Neuronal stem cell (in vitro differentiated cells): ENCODE measurements around the gene SESN2.
A peak's percentile ranks its signal among the peaks of the same experiment; 100 is the strongest.

Experiments
- DNase-seq: peaks from one replicate; pipeline ENCODE4 v3.0.0-alpha.2; 2013; ENCODE audit warnings: low spot score
- H2AFZ ChIP-seq: one replicate; pipeline ENCODE4 v1.6.1; 2013; ENCODE audit warnings: mild to moderate bottlenecking, low read length, inconsistent platforms
- H2AK5ac ChIP-seq: 2 replicates; pipeline ENCODE4 v1.6.1; 2013; ENCODE audit warnings: low read depth, mild to moderate bottlenecking, inconsistent platforms, low read length, moderate library complexity, mixed read lengths
- H2BK120ac ChIP-seq: 2 replicates; pipeline ENCODE4 v1.6.1; 2013; ENCODE audit warnings: low read depth, mild to moderate bottlenecking, inconsistent platforms, low read length, moderate library complexity, mixed read lengths
- H2BK12ac ChIP-seq: one replicate; pipeline ENCODE4 v1.6.1; 2013; ENCODE audit warnings: low read length, inconsistent platforms
- H2BK15ac ChIP-seq: 2 replicates; pipeline ENCODE4 v1.6.1; 2013; ENCODE audit warnings: mild to moderate bottlenecking, low read length, inconsistent platforms, mixed read lengths
- H2BK5ac ChIP-seq: one replicate; pipeline ENCODE4 v1.6.1; 2013; ENCODE audit warnings: inconsistent platforms, mild to moderate bottlenecking, low read length, moderate library complexity
- H3K14ac ChIP-seq: one replicate; pipeline ENCODE4 v1.6.1; 2013; ENCODE audit warnings: low read length, inconsistent platforms
- H3K18ac ChIP-seq: 2 replicates; pipeline ENCODE4 v1.6.1; 2013; ENCODE audit warnings: low read length, inconsistent platforms
- H3K23ac ChIP-seq: 2 replicates; pipeline ENCODE4 v1.6.1; 2013; ENCODE audit warnings: low read depth, mild to moderate bottlenecking, mixed read lengths, low read length, inconsistent platforms; ENCODE audit not compliant: poor library complexity
- H3K27ac ChIP-seq: replicated peaks from 3 replicates; pipeline ENCODE4 v1.5.1; 2013; ENCODE audit warnings: low read length, inconsistent platforms
- H3K27me3 ChIP-seq, 3 experiments: 2 replicates each; pipeline ENCODE4 v1.6.1; 2013; ENCODE audit warnings: low read length in 3 of 3, mild to moderate bottlenecking in 2 of 3, inconsistent platforms in 1 of 3, low read depth in 1 of 3, mixed read lengths in 1 of 3, moderate library complexity in 1 of 3; ENCODE audit not compliant: control insufficient read depth in 3 of 3, insufficient read depth in 3 of 3
- H3K36me3 ChIP-seq, 2 donors: replicated peaks in 1 of 2; 2 replicates each; pipeline ENCODE4 v1.6.1; 2013; ENCODE audit warnings: low read length in 2 of 2; ENCODE audit not compliant: control insufficient read depth in 2 of 2, insufficient read depth in 2 of 2
- H3K4ac ChIP-seq: 2 replicates; pipeline ENCODE4 v1.6.1; 2013; ENCODE audit warnings: inconsistent platforms, mild to moderate bottlenecking, low read length, moderate library complexity
- H3K4me1 ChIP-seq, 2 donors: 1 replicate in 1 of 2; 2 replicates in 1 of 2; pipeline ENCODE4 v1.6.1; 2013; ENCODE audit warnings: low read length in 2 of 2, low read depth in 1 of 2; ENCODE audit not compliant: control insufficient read depth in 2 of 2, insufficient read depth in 1 of 2
- H3K4me2 ChIP-seq: one replicate; pipeline ENCODE4 v1.6.1; 2013; ENCODE audit warnings: mild to moderate bottlenecking, low read length, inconsistent platforms; ENCODE audit not compliant: insufficient read depth, poor library complexity, severe bottlenecking
- H3K4me3 ChIP-seq, 2 donors: 2 replicates each; pipeline ENCODE4 v1.5.1; 2013; ENCODE audit warnings: low read length in 2 of 2, mild to moderate bottlenecking in 2 of 2, inconsistent platforms in 1 of 2, moderate library complexity in 1 of 2
- H3K79me1 ChIP-seq: one replicate; pipeline ENCODE4 v1.6.1; 2013; ENCODE audit warnings: low read depth, mild to moderate bottlenecking, inconsistent platforms, low read length, moderate library complexity
- H3K9ac ChIP-seq: one replicate; pipeline ENCODE4 v1.6.1; 2013; ENCODE audit warnings: mild to moderate bottlenecking, low read depth, low read length, inconsistent platforms; ENCODE audit not compliant: poor library complexity
- H3K9me3 ChIP-seq, 2 donors: replicated peaks in 1 of 2; 2 replicates each; pipeline versions ENCODE3 to v1.6.1; 2013; ENCODE audit warnings: low read length in 2 of 2, mild to moderate bottlenecking in 2 of 2, inconsistent platforms in 1 of 2, low read depth in 1 of 2, mixed read lengths in 1 of 2, moderate library complexity in 1 of 2; ENCODE audit not compliant: control insufficient read depth in 2 of 2, insufficient read depth in 1 of 2
- H4K8ac ChIP-seq: one replicate; pipeline ENCODE4 v1.6.1; 2013; ENCODE audit warnings: low read depth, mild to moderate bottlenecking, inconsistent platforms, low read length, moderate library complexity
- H4K91ac ChIP-seq: one replicate; pipeline ENCODE4 v1.6.1; 2013; ENCODE audit warnings: low read length, low read depth, mild to moderate bottlenecking, inconsistent platforms; ENCODE audit not compliant: poor library complexity
- WGBS, 2 donors: extraction: QIAGEN DNeasy Blood & Tissue Kit; methylation state at CpG; one replicate each; pipeline ENCODE4 v1.1.7; 2013; ENCODE audit warnings: missing lambda C conversion rate in 2 of 2, mixed read lengths in 1 of 2; ENCODE audit not compliant: insufficient read length in 2 of 2, insufficient replicate concordance in 1 of 2; ENCODE audit errors: extremely low coverage in 2 of 2; 5-methylcytosine and 5-hydroxymethylcytosine counted together

Gene SESN2

GRCh38 chr1:28248273-28249012, 10.9 kb upstream of the SESN2 start:
- H3K4me1 ChIP-seq, result peaks cover 8% of the 10 kb centered on the region in 2 donors
- H4K8ac ChIP-seq, result no peak overlapping the region
- H3K27ac ChIP-seq, result peak overlapping the region; percentile 13
- peak; percentile 79 for DNase-seq
- H2BK15ac ChIP-seq, result no peak overlapping the region
- no peaks in the 10 kb centered on the region for H3K9me3 ChIP-seq
- H3K36me3 ChIP-seq, result no peaks in the 10 kb centered on the region
- no peak overlapping the region for H3K18ac ChIP-seq
- no peaks in the 10 kb centered on the region for H3K79me1 ChIP-seq
- no peak overlapping the region for H3K9ac ChIP-seq
- H3K4ac ChIP-seq, result no peak overlapping the region
- H3K23ac ChIP-seq, result no peak overlapping the region
- peak overlapping the region in 1 of 2 donors; percentile 29 for H3K4me3 ChIP-seq
- no peaks in the 10 kb centered on the region for H3K27me3 ChIP-seq
- no peak overlapping the region for H4K91ac ChIP-seq
- no peak overlapping the region for H3K4me2 ChIP-seq
- no peak overlapping the region for H2BK5ac ChIP-seq
- no peak overlapping the region for H2AK5ac ChIP-seq
- no peak overlapping the region for H2BK120ac ChIP-seq
- H2AFZ ChIP-seq, result peak overlapping the region; percentile 87
- WGBS, 2 donors, result no CpG with 5 or more reads among the region's 12 CpGs
- H3K14ac ChIP-seq, result no peak overlapping the region
- no peak overlapping the region for H2BK12ac ChIP-seq

GRCh38 chr1:28249013-28249865, 10.1 kb upstream of the SESN2 start:
- Histone ChIP-seq H2BK15ac (no peak overlapping the region), H3K4me3 (no peak overlapping the region), H2BK5ac (no peak overlapping the region), H3K23ac (no peak overlapping the region), H3K9ac (no peak overlapping the region), H4K8ac (no peak overlapping the region), H4K91ac (no peak overlapping the region), H3K14ac (no peak overlapping the region), H3K4me1 (peaks cover 8% of the 10 kb centered on the region in 2 donors), H3K18ac (no peak overlapping the region), H3K36me3 (no peaks in the 10 kb centered on the region), H3K4ac (no peak overlapping the region), H2BK120ac (no peak overlapping the region), H3K9me3 (no peaks in the 10 kb centered on the region), H3K27ac (no peak overlapping the region), H3K79me1 (no peaks in the 10 kb centered on the region), H2BK12ac (no peak overlapping the region), H3K27me3 (no peaks in the 10 kb centered on the region), H2AFZ (peak overlapping the region; percentile 87), H2AK5ac (no peak overlapping the region), H3K4me2 (no peak overlapping the region)
- WGBS, 2 donors, result no CpG with 5 or more reads among the region's 3 CpGs
- DNase-seq, result peak; percentile 27

- no peak overlapping the region for H3K4me3 ChIP-seq
- no peaks in the 10 kb centered on the region for H3K79me1 ChIP-seq
- peaks cover 8% of the 10 kb centered on the region in 2 donors for H3K4me1 ChIP-seq
- no peak overlapping the region for H2BK15ac ChIP-seq
- no peak overlapping the region for H2AK5ac ChIP-seq
- H4K91ac ChIP-seq, result no peak overlapping the region
- H3K27me3 ChIP-seq, result no peaks in the 10 kb centered on the region
- H3K4me2 ChIP-seq, result no peak overlapping the region
- no peaks in the 10 kb centered on the region for H3K9me3 ChIP-seq
- H3K23ac ChIP-seq, result no peak overlapping the region
- no peak overlapping the region for H3K9ac ChIP-seq
- no peak overlapping the region for H2BK5ac ChIP-seq
- H3K36me3 ChIP-seq, result no peaks in the 10 kb centered on the region
- H3K14ac ChIP-seq, result no peak overlapping the region
- H3K27ac ChIP-seq, result no peak overlapping the region
- H4K8ac ChIP-seq, result no peak overlapping the region
- no peak overlapping the region for H2BK12ac ChIP-seq
- H3K18ac ChIP-seq, result no peak overlapping the region
- WGBS, 2 donors, result no CpG with 5 or more reads among the region's 4 CpGs
- DNase-seq, result no peak
- H3K4ac ChIP-seq, result no peak overlapping the region
- H2AFZ ChIP-seq, result no peak overlapping the region
- no peak overlapping the region for H2BK120ac ChIP-seq
These were observed 9.4 kb upstream of the SESN2 start for GRCh38 chr1:28249866-28250295.

GRCh38 chr1:28256197-28256827, 3.0 kb upstream of the SESN2 start:
- H2BK15ac ChIP-seq, result no peak overlapping the region
- H2AK5ac ChIP-seq, result no peak overlapping the region
- H3K4me2 ChIP-seq, result no peak overlapping the region
- no peak overlapping the region for H3K27ac ChIP-seq
- no peak overlapping the region for H2BK5ac ChIP-seq
- H3K18ac ChIP-seq, result no peak overlapping the region
- no peak overlapping the region for H2AFZ ChIP-seq
- H3K4ac ChIP-seq, result no peak overlapping the region
- H3K4me1 ChIP-seq, result peaks cover 8 to 9% of the 10 kb centered on the region in 2 donors
- no peaks in the 10 kb centered on the region for H3K79me1 ChIP-seq
- H2BK12ac ChIP-seq, result no peak overlapping the region
- no peak overlapping the region for H3K23ac ChIP-seq
- DNase-seq, result no peak
- H4K91ac ChIP-seq, result no peak overlapping the region
- H3K9ac ChIP-seq, result no peak overlapping the region
- H3K14ac ChIP-seq, result no peak overlapping the region
- no peak overlapping the region for H2BK120ac ChIP-seq
- no CpG with 5 or more reads among the region's 6 CpGs for WGBS, 2 donors
- no peaks in the 10 kb centered on the region for H3K9me3 ChIP-seq
- H3K4me3 ChIP-seq, result no peak overlapping the region
- no peak overlapping the region for H4K8ac ChIP-seq
- no peaks in the 10 kb centered on the region for H3K36me3 ChIP-seq
- H3K27me3 ChIP-seq, result peaks cover 0 to 5% (median 0%) of the 10 kb centered on the region in 3 experiments
